ENCODE data around the gene SP3. TPM values are rescaled to one million over a fixed set of nuclear protein-coding genes. Genes with fewer than 3 reads are reported as not detected.

Gene SP3
- total RNA-seq, 2 experiments from 2014 or later: 115 to 150 TPM

DNA sequence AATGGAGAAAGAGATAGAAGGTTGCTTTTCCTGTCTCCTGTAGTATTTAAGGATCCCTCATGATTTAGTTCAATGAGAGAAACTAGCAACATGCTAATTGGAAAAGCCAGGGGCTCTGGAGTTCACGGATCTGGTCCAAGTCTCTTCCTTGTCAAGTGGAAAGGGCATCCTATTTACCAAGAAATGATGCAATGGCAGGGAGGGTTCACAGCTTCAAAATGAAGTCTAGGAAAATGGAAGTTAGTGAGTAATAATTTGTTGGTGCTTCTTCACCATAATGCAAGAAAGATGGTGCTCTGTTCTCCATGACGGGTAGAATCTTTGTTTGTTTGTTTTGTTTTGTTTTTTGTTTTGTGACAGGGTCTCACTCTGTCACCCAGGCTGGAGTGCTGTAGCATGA lies 34.6 kb upstream of the SP3 start:
- Histone ChIP-seq H3K79me2 (ENCODE audit: insufficient read depth, low read depth, low read length) (no peaks in the 10 kb centered on the region), H3K4me3 (ENCODE audit: low read depth, low read length, poor library complexity, severe bottlenecking) (no peak overlapping the region), H2AFZ (ENCODE audit: low read length) (no peak overlapping the region), H3K9me3 (ENCODE audit: low read length) (no peaks in the 10 kb centered on the region), H3K9me2 (ENCODE audit: insufficient read depth, low read length) (no peaks in the 10 kb centered on the region), H3K4me1 (ENCODE audit: insufficient read depth, low read length, poor library complexity, severe bottlenecking) (peaks cover 18% of the 10 kb centered on the region), H4K20me1 (ENCODE audit: insufficient read depth, low read length) (no peaks in the 10 kb centered on the region), H3K36me3 (ENCODE audit: insufficient read depth, low read length) (no peaks in the 10 kb centered on the region), H3K27ac (ENCODE audit: low read depth, low read length, poor library complexity, severe bottlenecking) (no peak overlapping the region), H3K4me2 (ENCODE audit: low read length) (no peak overlapping the region)
- ChIA-PET CTCF (ENCODE audit: unreplicated experiment) (interaction anchor here (1.3 kb wide), 1 partner anchor 14 kb away, joined by 4 read pairs; no protein-coding TSS in a partner anchor), POLR2A (interaction anchor here (1.5 kb wide), 1 partner anchor 62 kb away, joined by 3 read pairs; no protein-coding TSS in a partner anchor)
- BruUV-seq (replicated peaks): no TSS peak
- intact Hi-C loops (cut with micrococcal nuclease; ENCODE audit: unreplicated experiment): no loop called here
- no peak for TF ChIP-seq EZH2phosphoT487 (IDR thresholded peaks at IDR 0.05; ENCODE audit: borderline replicate concordance, low read depth, low read length)
- TF ChIP-seq, protein P1, sequence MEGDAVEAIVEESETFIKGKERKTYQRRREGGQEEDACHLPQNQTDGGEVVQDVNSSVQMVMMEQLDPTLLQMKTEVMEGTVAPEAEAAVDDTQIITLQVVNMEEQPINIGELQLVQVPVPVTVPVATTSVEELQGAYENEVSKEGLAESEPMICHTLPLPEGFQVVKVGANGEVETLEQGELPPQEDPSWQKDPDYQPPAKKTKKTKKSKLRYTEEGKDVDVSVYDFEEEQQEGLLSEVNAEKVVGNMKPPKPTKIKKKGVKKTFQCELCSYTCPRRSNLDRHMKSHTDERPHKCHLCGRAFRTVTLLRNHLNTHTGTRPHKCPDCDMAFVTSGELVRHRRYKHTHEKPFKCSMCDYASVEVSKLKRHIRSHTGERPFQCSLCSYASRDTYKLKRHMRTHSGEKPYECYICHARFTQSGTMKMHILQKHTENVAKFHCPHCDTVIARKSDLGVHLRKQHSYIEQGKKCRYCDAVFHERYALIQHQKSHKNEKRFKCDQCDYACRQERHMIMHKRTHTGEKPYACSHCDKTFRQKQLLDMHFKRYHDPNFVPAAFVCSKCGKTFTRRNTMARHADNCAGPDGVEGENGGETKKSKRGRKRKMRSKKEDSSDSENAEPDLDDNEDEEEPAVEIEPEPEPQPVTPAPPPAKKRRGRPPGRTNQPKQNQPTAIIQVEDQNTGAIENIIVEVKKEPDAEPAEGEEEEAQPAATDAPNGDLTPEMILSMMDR (conservative IDR thresholded peaks at IDR 0.05; ENCODE audit: low read length): no peak
- DNase-seq (ENCODE audit: low spot score): no peak

DNA sequence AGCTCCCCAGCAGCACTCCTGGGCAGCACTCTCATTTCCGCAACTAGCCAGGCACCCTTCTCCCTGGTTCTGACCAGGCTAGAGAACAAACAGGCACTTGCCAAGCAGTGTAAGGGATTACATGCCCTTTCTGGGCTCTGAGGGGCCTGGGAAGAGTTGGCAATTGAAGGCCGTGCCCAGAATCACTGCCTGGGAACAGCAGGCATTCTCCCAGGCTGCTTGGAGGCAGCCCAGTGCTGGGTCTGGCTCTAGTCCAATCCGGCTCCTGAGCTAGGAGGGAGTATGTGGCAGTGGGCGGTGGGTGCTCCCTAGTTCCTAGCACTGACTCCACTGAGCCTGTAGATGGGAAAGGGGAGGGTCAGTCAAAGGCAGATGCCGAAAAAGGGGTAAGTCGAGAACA lies 34.1 kb upstream of the SP3 start:
- no TSS peak for BruUV-seq (replicated peaks)

DNA sequence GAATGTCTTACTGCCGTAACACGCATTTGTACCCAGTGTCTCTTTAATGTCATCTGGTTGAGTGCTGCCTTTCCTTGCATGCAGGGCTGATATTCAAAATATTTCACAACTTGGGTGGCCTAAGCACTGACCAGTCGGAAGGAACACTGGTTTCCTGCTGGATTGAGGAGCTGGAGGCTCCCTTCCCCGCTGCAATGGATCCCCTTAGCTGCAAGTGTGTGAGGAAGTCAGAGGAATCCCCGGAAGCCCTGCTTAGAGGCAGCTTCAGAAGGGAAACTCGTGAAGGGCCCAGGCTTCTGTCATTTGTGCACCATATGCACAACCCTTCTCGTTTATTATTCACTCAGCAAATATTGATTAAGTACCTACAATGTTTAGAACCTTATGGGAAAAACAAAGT lies 33.2 kb upstream of the SP3 start:
- DNase-seq (ENCODE audit: low spot score): no peak
- Histone ChIP-seq H2AFZ (ENCODE audit: low read length) (no peak overlapping the region), H4K20me1 (ENCODE audit: insufficient read depth, low read length) (no peaks in the 10 kb centered on the region), H3K4me1 (ENCODE audit: insufficient read depth, low read length, poor library complexity, severe bottlenecking) (peaks cover 18% of the 10 kb centered on the region), H3K9me2 (ENCODE audit: insufficient read depth, low read length) (no peaks in the 10 kb centered on the region), H3K9me3 (ENCODE audit: low read length) (no peaks in the 10 kb centered on the region), H3K79me2 (ENCODE audit: insufficient read depth, low read depth, low read length) (no peaks in the 10 kb centered on the region), H3K27ac (ENCODE audit: low read depth, low read length, poor library complexity, severe bottlenecking) (no peak overlapping the region), H3K4me3 (ENCODE audit: low read depth, low read length, poor library complexity, severe bottlenecking) (no peak overlapping the region), H3K4me2 (ENCODE audit: low read length) (no peak overlapping the region), H3K36me3 (ENCODE audit: insufficient read depth, low read length) (no peaks in the 10 kb centered on the region)
- intact Hi-C loops (cut with micrococcal nuclease; ENCODE audit: unreplicated experiment): no loop called here
- no TSS peak for BruUV-seq (replicated peaks)
- ChIA-PET CTCF (ENCODE audit: unreplicated experiment) (interaction anchor here (0.7 to 1.3 kb wide), 2 partner anchors 12 to 23 kb away, joined by 3 to 4 read pairs; no protein-coding TSS in a partner anchor), POLR2A (interaction anchor here (0.6 to 1.5 kb wide), 6 partner anchors 9 to 64 kb away, joined by 3 to 8 read pairs (median 4); no protein-coding TSS in a partner anchor)
- TF ChIP-seq EZH2phosphoT487 (IDR thresholded peaks at IDR 0.05; ENCODE audit: borderline replicate concordance, low read depth, low read length): no peak
- TF ChIP-seq, protein P1 (conservative IDR thresholded peaks at IDR 0.05; ENCODE audit: low read length): no peak

More for the DNA sequence above, 34.1 kb upstream of the SP3 start:
- Histone ChIP-seq H4K20me1 (ENCODE audit: insufficient read depth, low read length) (no peaks in the 10 kb centered on the region), H3K9me2 (ENCODE audit: insufficient read depth, low read length) (no peaks in the 10 kb centered on the region), H3K36me3 (ENCODE audit: insufficient read depth, low read length) (no peaks in the 10 kb centered on the region), H3K27ac (ENCODE audit: low read depth, low read length, poor library complexity, severe bottlenecking) (no peak overlapping the region), H2AFZ (ENCODE audit: low read length) (no peak overlapping the region), H3K4me1 (ENCODE audit: insufficient read depth, low read length, poor library complexity, severe bottlenecking) (peaks cover 18% of the 10 kb centered on the region), H3K4me2 (ENCODE audit: low read length) (no peak overlapping the region), H3K79me2 (ENCODE audit: insufficient read depth, low read depth, low read length) (no peaks in the 10 kb centered on the region), H3K4me3 (ENCODE audit: low read depth, low read length, poor library complexity, severe bottlenecking) (no peak overlapping the region), H3K9me3 (ENCODE audit: low read length) (no peaks in the 10 kb centered on the region)
- intact Hi-C loops (cut with micrococcal nuclease; ENCODE audit: unreplicated experiment): no loop called here
- CTCF ChIA-PET (ENCODE audit: unreplicated experiment): interaction anchor here (1.3 kb wide), 1 partner anchor 13 kb away, joined by 4 read pairs; no protein-coding TSS in a partner anchor
- POLR2A ChIA-PET: interaction anchor here (0.6 to 1.5 kb wide), 4 partner anchors 32 to 101 kb away, joined by 3 to 8 read pairs (median 4); no protein-coding TSS in a partner anchor
- TF ChIP-seq, protein P1 (conservative IDR thresholded peaks at IDR 0.05; ENCODE audit: low read length): no peak
- no peak for TF ChIP-seq EZH2phosphoT487 (IDR thresholded peaks at IDR 0.05; ENCODE audit: borderline replicate concordance, low read depth, low read length)
- no peak for DNase-seq (ENCODE audit: low spot score)
